ENCODE results near the gene HSPB1.
"Not testable (repeated sequence)": the region's sequence is repeated elsewhere in the genome, so short reads cannot be mapped to it uniquely, and the experiment has no call there.

The HSPB1 gene

DNA sequence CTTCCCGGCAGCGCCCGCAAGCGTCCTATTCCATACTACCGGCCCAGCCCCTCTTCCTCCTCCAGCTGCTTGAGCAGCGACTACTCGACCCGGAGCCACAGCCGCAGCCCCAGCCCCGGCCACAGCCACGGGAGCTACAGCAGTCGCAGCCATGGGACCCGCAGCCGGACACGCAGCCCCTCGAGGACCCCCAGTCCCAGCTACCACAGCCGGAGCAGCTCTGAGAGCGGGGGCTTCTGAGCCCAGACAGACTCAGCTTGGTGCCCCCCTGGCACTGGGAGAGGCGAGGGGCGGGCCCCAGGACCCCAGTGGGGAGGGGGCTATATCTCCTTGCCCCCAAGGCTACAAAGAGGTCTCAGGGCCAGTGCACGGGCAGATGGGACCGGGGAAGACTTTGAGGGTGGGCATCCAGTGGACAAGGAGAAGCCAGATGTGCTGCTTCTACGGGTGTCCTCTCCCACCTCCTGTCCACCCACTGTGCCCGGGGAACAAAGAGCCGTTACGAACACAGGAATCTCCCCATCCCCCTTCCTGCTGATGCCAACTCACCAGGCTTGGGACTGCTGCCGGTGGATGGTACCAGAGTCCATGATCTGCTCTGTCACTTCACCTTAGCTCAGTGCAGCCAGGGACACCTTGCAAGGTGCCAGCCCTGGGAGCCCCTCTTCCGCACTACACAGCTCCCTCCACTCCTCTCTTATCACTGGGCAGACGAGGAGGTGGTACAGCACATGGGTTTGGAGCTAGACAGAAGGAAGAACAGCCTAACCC, 16.7 kb upstream of the HSPB1 start:
- no peak overlapping the region for H2AFZ ChIP-seq (ENCODE audit: insufficient read depth, low read length, poor library complexity)
- no peak overlapping the region for H2BK5ac ChIP-seq (ENCODE audit: low read depth, low read length, poor library complexity)
- peaks cover 2% of the 10 kb centered on the region for H3K79me2 ChIP-seq (ENCODE audit: control insufficient read depth, insufficient read depth, low read length, poor library complexity)
- H3K27ac ChIP-seq (ENCODE audit: low read depth, low read length), result no peak overlapping the region
- peaks cover 28% of the 10 kb centered on the region for H3K27me3 ChIP-seq (ENCODE audit: insufficient read depth, low read length)
- H3K9me3 ChIP-seq (ENCODE audit: insufficient read depth, low read depth, low read length), result no peaks in the 10 kb centered on the region
- no peak overlapping the region for H2BK12ac ChIP-seq (ENCODE audit: low read length)
- H4K8ac ChIP-seq (ENCODE audit: low read depth, low read length), result no peak overlapping the region
- H3K4ac ChIP-seq (ENCODE audit: low read depth, low read length), result no peak overlapping the region
- no CpG with 5 or more reads among the region's 29 CpGs for WGBS (ENCODE audit: extremely low coverage, insufficient coverage, insufficient read length)
- no peak overlapping the region for H3K14ac ChIP-seq (ENCODE audit: low read length)
- peaks cover 4 to 12% of the 10 kb centered on the region in 2 experiments for H3K4me1 ChIP-seq (ENCODE audit: control insufficient read depth in 1 of 2, insufficient read depth in 2 of 2, low read length in 2 of 2)
- H2AK5ac ChIP-seq (ENCODE audit: low read length), result no peak overlapping the region
- H4K12ac ChIP-seq (ENCODE audit: low read depth, low read length), result no peak overlapping the region
- no peak overlapping the region for H3K23ac ChIP-seq (ENCODE audit: low read length)
- H4K91ac ChIP-seq (ENCODE audit: low read depth, low read length), result no peak overlapping the region
- H3K18ac ChIP-seq (ENCODE audit: low read length), result no peak overlapping the region
- no peak overlapping the region for H3K4me2 ChIP-seq (ENCODE audit: low read length)
- peaks cover under 1% of the 10 kb centered on the region for H3K79me1 ChIP-seq (ENCODE audit: low read length)
- no peak overlapping the region for H3K4me3 ChIP-seq (ENCODE audit: low read depth, low read length)
- no peak overlapping the region for H3K9ac ChIP-seq (ENCODE audit: low read length)
- H3K36me3 ChIP-seq (ENCODE audit: control insufficient read depth in 1 of 2, insufficient read depth in 2 of 2, low read length in 2 of 2), result no peaks in the 10 kb centered on the region
- no peak overlapping the region for H2BK120ac ChIP-seq (ENCODE audit: insufficient read depth, low read length, poor library complexity)
- DNase-seq, result no peak

DNA sequence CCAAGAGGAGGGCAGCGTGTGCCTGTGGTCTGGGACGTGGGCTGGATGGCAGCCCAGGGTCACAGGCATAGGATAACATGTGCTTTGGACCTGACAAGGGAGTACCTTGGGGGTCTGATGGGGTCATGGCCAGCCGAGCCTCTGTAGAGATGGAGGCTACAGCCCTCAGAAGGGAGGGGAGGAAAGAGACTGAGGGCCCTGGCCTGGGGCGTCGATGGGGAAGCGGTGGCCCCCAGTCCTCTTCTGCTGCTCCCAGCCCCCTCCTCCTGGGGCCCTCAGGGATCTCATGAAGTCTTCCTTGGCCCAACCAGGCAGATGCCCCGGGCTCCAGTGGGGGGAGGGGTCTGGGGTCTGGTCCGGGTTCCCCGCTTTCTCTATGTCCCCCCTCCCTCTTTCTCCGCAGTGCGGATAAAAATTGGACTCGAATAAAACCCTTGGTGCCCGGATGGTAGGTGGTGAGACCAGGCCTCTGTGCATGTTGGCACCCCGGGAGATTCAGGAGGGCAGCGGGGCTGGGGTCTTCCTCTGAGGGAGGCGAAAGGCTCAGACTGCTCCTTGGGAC, 15.6 kb upstream of the HSPB1 start:
- Histone ChIP-seq H3K4me2 (ENCODE audit: low read length) (no peak overlapping the region), H3K18ac (ENCODE audit: low read length) (no peak overlapping the region), H3K23ac (ENCODE audit: low read length) (no peak overlapping the region), H3K79me2 (ENCODE audit: control insufficient read depth, insufficient read depth, low read length, poor library complexity) (peaks cover 5% of the 10 kb centered on the region), H2BK12ac (ENCODE audit: low read length) (no peak overlapping the region), H3K27ac (ENCODE audit: low read depth, low read length) (no peak overlapping the region), H2BK120ac (ENCODE audit: insufficient read depth, low read length, poor library complexity) (no peak overlapping the region), H3K4ac (ENCODE audit: low read depth, low read length) (no peak overlapping the region), H4K8ac (ENCODE audit: low read depth, low read length) (no peak overlapping the region), H2AFZ (ENCODE audit: insufficient read depth, low read length, poor library complexity) (no peak overlapping the region), H2AK5ac (ENCODE audit: low read length) (no peak overlapping the region), H3K36me3 (ENCODE audit: control insufficient read depth in 1 of 2, insufficient read depth in 2 of 2, low read length in 2 of 2) (no peaks in the 10 kb centered on the region), H4K12ac (ENCODE audit: low read depth, low read length) (no peak overlapping the region), H3K9ac (ENCODE audit: low read length) (no peak overlapping the region), H2BK5ac (ENCODE audit: low read depth, low read length, poor library complexity) (no peak overlapping the region), H3K27me3 (ENCODE audit: insufficient read depth, low read length) (peaks cover 18% of the 10 kb centered on the region), H4K91ac (ENCODE audit: low read depth, low read length) (no peak overlapping the region), H3K4me1 (ENCODE audit: control insufficient read depth in 1 of 2, insufficient read depth in 2 of 2, low read length in 2 of 2) (peaks cover 10 to 18% of the 10 kb centered on the region in 2 experiments), H3K14ac (ENCODE audit: low read length) (no peak overlapping the region), H3K4me3 (ENCODE audit: low read depth, low read length) (no peak overlapping the region), H3K79me1 (ENCODE audit: low read length) (peaks cover 7% of the 10 kb centered on the region), H3K9me3 (ENCODE audit: insufficient read depth, low read depth, low read length) (no peaks in the 10 kb centered on the region)
- no peak for DNase-seq
- no CpG with 5 or more reads among the region's 16 CpGs for WGBS (ENCODE audit: extremely low coverage, insufficient coverage, insufficient read length)

DNA sequence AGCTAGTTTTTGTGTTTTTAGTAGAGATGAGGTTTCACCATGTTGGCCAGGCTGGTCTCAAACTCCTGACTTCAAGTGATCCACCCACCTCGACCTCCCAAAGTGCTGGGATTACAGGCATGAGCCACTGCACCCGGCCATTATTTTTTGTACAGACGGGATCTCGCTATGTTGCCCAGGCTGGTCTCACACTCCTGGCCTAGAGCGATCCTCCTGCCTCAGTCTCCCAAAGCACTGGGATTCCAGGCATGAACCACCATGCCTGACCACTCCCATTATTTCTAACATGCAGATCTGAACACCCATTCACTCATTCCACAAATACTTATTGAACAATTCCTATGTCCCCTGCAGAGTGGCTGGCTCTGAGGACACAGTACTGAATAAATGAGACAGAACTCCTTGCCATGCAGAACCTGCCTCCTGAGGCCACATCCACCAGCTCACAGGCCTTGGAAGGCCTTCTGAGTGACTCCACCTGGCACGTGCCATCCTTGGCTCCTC, 11.6 kb upstream of the HSPB1 start:
- Histone ChIP-seq H3K4me1 (ENCODE audit: control insufficient read depth in 1 of 2, insufficient read depth in 2 of 2, low read length in 2 of 2) (peaks cover 31 to 41% of the 10 kb centered on the region in 2 experiments), H3K14ac (ENCODE audit: low read length) (peak overlapping the region; percentile 99), H2AFZ (ENCODE audit: insufficient read depth, low read length, poor library complexity) (peak overlapping the region; percentile 64), H2BK120ac (ENCODE audit: insufficient read depth, low read length, poor library complexity) (peak overlapping the region; percentile 98), H4K8ac (ENCODE audit: low read depth, low read length) (peak overlapping the region; percentile 95), H4K91ac (ENCODE audit: low read depth, low read length) (peak overlapping the region; percentile 99), H3K18ac (ENCODE audit: low read length) (peak overlapping the region; percentile 97), H3K4ac (ENCODE audit: low read depth, low read length) (peak overlapping the region; percentile 95), H4K12ac (ENCODE audit: low read depth, low read length) (peak overlapping the region; percentile 90), H3K9ac (ENCODE audit: low read length) (peak overlapping the region; percentile 23), H3K79me1 (ENCODE audit: low read length) (peaks cover 31% of the 10 kb centered on the region), H2BK5ac (ENCODE audit: low read depth, low read length, poor library complexity) (peak overlapping the region; percentile 95), H2AK5ac (ENCODE audit: low read length) (peak overlapping the region; percentile 99), H3K4me2 (ENCODE audit: low read length) (peak overlapping the region; percentile 9), H2BK12ac (ENCODE audit: low read length) (peak overlapping the region; percentile 100), H3K27ac (ENCODE audit: low read depth, low read length) (peak overlapping the region; percentile 93)
- no CpG with 5 or more reads among the region's 6 CpGs for WGBS (ENCODE audit: extremely low coverage, insufficient coverage, insufficient read length)
- H3K4me3 ChIP-seq (ENCODE audit: low read depth, low read length); H3K27me3 ChIP-seq (ENCODE audit: insufficient read depth, low read length); H3K36me3 ChIP-seq (ENCODE audit: control insufficient read depth in 1 of 2, insufficient read depth in 2 of 2, low read length in 2 of 2); H3K23ac ChIP-seq (ENCODE audit: low read length); H3K79me2 ChIP-seq (ENCODE audit: control insufficient read depth, insufficient read depth, low read length, poor library complexity); H3K9me3 ChIP-seq (ENCODE audit: insufficient read depth, low read depth, low read length): not testable (repeated sequence)
- peak; percentile 39 to 61 for DNase-seq

DNA sequence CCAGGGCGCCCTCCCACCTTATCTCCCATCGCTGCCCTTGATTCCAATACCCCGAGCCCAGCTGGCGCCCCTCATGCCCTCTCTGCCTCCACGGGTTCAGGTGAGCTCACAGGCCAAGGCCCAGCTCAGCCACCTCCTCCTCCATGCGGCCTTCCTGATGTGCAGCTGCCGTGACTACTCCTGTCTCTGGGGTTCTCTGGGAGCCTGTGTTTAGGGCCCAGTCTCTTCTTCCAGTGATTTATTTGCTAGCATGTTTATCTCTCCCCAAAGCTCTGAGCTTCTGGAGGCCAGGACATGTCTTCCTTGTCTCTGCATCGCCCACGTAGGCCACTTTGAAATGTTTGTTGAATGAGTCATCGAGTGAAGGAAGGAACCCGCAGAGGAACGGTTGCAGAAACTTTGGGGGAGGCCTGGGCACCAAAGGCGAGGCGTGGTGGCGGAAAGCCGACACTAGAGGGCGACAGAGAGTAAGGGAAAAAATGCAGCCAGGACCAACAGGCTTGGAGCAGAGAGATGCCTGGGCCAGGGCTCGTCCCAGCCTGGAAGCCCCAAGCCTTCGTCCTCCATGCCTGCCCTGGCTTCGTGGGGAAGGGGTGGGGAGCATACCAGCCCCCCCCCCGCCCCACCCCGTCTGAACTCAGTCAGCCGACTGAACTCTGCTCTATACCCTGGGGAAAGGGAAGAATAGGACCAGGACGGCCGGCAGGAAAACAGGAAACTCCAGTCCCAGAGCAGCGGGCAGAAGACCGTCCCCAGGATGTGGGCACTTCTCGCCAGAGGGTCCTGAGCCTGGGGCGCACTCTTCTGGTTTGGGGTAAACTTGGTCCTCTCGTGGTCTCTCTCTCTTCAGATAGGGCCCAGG, 10.9 kb upstream of the HSPB1 start:
- Histone ChIP-seq H3K27me3 (ENCODE audit: insufficient read depth, low read length) (no peaks in the 10 kb centered on the region), H2AFZ (ENCODE audit: insufficient read depth, low read length, poor library complexity) (peak overlapping the region; percentile 64), H3K9me3 (ENCODE audit: insufficient read depth, low read depth, low read length) (no peaks in the 10 kb centered on the region), H4K8ac (ENCODE audit: low read depth, low read length) (peak overlapping the region; percentile 95), H3K9ac (ENCODE audit: low read length) (peak overlapping the region; percentile 23), H3K4ac (ENCODE audit: low read depth, low read length) (peak overlapping the region; percentile 95), H4K91ac (ENCODE audit: low read depth, low read length) (peak overlapping the region; percentile 99), H3K23ac (ENCODE audit: low read length) (no peak overlapping the region), H2BK120ac (ENCODE audit: insufficient read depth, low read length, poor library complexity) (peak overlapping the region; percentile 98), H3K4me2 (ENCODE audit: low read length) (peak overlapping the region; percentile 72), H3K79me2 (ENCODE audit: control insufficient read depth, insufficient read depth, low read length, poor library complexity) (peaks cover 5% of the 10 kb centered on the region), H3K4me1 (ENCODE audit: control insufficient read depth in 1 of 2, insufficient read depth in 2 of 2, low read length in 2 of 2) (peaks cover 31 to 41% of the 10 kb centered on the region in 2 experiments), H3K18ac (ENCODE audit: low read length) (peak overlapping the region; percentile 97), H3K14ac (ENCODE audit: low read length) (peak overlapping the region; percentile 99), H3K4me3 (ENCODE audit: low read depth, low read length) (no peak overlapping the region), H2BK12ac (ENCODE audit: low read length) (peak overlapping the region; percentile 100), H3K27ac (ENCODE audit: low read depth, low read length) (peak overlapping the region; percentile 95), H3K79me1 (ENCODE audit: low read length) (peaks cover 31% of the 10 kb centered on the region), H3K36me3 (ENCODE audit: control insufficient read depth in 1 of 2, insufficient read depth in 2 of 2, low read length in 2 of 2) (no peaks in the 10 kb centered on the region), H2BK5ac (ENCODE audit: low read depth, low read length, poor library complexity) (peak overlapping the region; percentile 95), H2AK5ac (ENCODE audit: low read length) (peak overlapping the region; percentile 99), H4K12ac (ENCODE audit: low read depth, low read length) (peak overlapping the region; percentile 90)
- peak; percentile 98 to 99 for DNase-seq
- no CpG with 5 or more reads among the region's 30 CpGs for WGBS (ENCODE audit: extremely low coverage, insufficient coverage, insufficient read length)

All from trophoblast cell (in vitro differentiated cells and primary cell).